Activated CD4-positive, CD25-positive, alpha-beta regulatory T cell (primary cell): ENCODE data around the gene DLST.

ENCODE experiments used
- DNase-seq, 4 experiments: peaks; one replicate each; lab custom pipeline; 2025; lab: John Stamatoyannopoulos, UW

The DLST gene

GRCh38 chr14:74896400-74896799 is 14.7 kb downstream of the DLST start:
- DNase-seq, result no peak

GRCh38 chr14:74897642-74898041 is 15.9 kb downstream of the DLST start:
- DNase-seq, result no peak

GRCh38 chr14:74898083-74898482 is 16.4 kb downstream of the DLST start:
- DNase-seq, result no peak

DNA sequence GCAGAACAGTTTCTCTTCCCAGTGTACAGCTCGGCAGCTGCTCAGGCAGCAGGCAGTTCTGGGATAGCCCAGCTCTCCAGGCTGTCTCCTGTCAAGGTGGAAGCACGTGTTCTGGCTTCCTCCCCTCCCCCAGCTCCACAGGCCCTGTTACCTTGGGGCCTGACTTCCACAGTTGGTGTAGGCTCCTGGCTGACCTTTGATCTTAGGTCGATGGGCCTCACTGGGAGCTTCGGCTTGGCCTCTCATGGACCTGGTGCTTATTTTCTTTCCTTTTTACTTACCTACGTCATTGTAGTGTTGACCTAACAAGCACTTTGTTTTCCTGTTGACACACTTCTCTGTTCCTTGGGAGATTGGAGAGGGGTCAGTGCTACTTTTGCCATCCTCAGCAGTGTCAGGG is 17.0 kb downstream of the DLST start:
- no peak for DNase-seq

GRCh38 chr14:74902941-74903705 is 21.4 kb downstream of the DLST start:
- no peak for DNase-seq

DNA sequence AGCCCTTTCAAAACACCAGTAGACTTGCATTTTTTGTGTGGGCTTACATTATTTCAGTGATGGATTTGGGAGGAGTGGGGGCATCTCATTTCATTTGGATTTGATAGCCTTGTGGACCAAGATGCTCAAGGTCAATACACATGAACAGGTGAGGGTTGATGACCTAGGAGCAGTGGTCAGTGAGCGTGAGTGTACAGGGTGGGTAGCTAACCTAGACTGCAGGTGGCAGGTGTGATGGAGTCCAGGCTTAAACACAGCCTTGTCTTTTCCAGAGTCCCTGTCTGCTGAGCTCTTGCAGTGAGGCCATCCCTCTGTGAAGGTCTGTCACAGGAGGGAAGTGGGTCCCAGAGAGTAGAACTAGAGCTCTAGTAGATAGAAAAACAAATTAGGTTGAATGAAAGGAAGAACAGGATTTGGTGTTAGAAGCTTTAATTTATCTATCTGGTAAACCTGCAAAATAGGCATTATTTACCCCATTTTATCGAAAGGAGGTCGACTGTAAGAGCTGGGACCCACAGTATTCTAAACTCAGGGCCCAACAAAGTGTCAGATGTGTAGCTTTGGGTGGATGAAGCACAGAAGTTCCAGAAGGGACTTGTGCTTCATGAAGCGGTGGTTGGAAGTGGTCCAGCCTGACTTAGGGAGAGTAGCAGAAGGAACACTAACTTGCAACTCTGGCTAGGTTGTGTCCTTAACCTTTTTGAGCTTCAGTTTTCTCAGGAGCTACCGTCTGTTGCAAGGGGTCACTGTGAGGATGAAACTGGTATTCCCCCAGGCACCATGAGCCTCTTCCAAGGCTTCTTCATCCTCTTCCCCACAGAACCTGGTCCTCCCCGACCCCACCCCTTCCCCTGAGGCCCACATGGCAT is 23.2 kb downstream of the DLST start:
- no peak for DNase-seq

DNA sequence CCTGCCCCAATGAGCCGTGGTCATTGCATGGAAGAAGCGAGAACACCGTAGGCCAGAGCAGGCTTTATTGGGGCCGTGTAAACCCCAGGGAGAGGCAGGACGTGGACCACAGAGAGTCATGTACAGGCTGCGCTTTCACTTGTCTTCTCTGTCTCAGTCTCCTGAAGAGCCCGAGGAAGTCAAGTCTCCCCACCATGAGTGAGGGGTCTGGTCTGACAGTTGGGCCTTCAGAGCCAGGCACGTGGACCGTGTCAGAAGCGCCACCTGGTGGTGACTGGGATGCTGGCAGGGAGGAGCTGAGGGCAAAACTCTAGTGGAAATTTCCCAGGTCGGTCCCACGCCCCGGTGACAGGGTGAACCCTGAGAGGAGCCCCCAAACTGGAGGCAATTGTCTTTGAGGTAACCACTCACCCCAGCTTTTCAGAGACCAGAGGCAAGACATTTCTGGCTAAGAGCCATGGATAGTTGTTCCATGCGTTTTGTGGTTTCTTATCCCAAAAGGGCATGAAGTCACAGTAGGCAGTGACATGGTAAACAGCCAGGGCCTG is 24.0 kb downstream of the DLST start:
- peak; percentile 62 to 79 (median 68) for DNase-seq

DNA sequence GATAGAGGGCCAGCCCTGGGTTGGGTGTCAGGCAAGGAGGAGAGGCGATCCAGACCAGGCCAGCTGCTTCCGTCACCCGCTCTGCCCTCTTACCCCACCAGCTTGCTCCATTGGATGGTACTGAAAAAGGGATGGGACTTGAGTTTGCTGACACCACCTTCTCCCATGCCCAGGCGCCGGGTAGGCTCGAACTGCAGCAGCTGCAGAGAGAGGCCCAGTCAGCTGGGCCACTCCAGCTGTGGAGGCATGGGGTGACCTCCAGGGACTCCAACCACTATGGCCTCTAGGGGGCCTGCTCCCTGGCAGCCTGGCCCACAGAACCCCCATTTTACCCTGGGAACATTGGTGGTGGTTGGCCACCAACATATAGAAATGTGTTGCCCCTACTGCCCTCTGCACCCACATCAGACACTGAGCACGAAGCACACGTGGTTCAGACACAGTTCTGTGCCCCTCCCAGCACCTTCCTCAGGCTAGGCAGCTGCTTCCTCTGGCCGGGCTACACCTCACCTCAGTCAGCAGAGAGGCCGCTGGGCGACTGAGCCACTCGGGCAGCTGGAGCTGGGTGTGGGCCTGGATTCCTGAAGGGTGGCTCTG is 25.3 kb downstream of the DLST start:
- DNase-seq, result no peak

GRCh38 chr14:74907744-74908143 is 26.0 kb downstream of the DLST start:
- no peak for DNase-seq

- no peak for DNase-seq
These were observed 27.2 kb downstream of the DLST start for GRCh38 chr14:74908861-74909341.

DNA sequence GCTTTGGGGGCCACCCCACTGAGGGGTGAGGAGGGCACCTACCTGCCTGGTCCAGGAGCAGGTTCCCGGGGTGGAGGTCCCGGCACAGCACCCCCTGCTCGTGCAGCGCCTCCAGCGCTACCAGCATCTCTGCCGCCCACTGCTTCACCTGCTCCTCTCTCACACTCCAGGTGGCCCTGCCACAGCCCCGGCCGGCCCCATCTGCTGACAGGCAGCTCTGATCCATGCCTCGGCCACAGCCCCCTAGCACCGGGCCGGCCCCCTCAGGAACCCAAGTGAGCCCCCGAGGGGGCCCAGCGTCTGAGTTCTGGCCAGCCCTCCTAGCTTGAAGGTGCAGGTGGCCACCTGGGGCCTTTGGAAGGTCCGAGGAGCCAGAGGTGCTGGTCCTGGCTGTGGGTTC is 27.8 kb downstream of the DLST start:
- DNase-seq, result no peak

- no peak for DNase-seq
These were observed 28.2 kb downstream of the DLST start for GRCh38 chr14:74909911-74910310.

GRCh38 chr14:74910556-74910955 is 28.8 kb downstream of the DLST start:
- no peak for DNase-seq

- no peak for DNase-seq
These were observed 29.5 kb downstream of the DLST start for GRCh38 chr14:74911221-74911620.

GRCh38 chr14:74911704-74912103 is 30.0 kb downstream of the DLST start:
- no peak for DNase-seq

GRCh38 chr14:74912111-74912510 is 30.4 kb downstream of the DLST start:
- DNase-seq, result no peak

- no peak for DNase-seq
These were observed 31.1 kb downstream of the DLST start for GRCh38 chr14:74912801-74913200.

GRCh38 chr14:74913393-74913910 is 31.7 kb downstream of the DLST start:
- DNase-seq, result no peak

- DNase-seq, result no peak
These were observed 32.4 kb downstream of the DLST start for GRCh38 chr14:74913986-74914573.

DNA sequence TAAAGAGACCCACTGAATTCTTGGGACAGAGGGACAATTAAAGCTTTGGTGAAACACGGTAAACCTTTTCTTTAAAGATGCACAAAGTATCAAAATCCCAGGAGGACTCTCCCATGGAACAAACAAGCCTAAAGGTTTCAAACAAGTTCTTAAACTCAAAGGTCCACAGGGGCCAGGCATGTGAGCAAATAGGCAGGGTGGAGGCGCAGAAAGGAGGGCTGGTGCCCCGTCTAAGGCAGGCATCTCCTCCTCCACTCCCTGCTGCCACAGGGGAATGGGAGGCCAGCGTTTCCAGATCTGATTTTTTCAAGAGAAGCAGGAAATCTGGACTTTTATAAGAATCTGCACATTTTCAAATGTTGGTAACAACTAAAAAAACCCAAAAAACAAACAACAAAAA is 33.7 kb downstream of the DLST start:
- DNase-seq, result no peak

DNA sequence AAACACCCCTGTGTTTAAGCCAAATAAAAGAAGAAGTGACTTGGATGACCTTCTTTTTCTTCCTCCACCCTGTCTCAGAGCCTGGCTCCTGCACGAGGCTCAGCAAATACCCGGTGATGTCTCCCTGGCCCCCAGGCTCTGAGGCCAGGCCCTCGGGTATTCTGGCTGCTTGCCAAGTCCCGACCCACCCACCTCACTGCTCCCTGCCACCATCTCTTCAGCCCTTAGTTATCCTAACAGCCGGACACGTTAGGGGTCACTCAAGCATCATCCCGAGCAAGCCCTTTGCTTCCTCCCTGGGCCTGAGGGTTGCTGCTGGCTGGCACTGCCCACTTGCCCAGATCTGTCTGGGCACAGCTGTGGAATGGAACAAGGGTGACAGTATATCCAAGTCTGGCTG is 34.1 kb downstream of the DLST start:
- DNase-seq, result no peak

DNA sequence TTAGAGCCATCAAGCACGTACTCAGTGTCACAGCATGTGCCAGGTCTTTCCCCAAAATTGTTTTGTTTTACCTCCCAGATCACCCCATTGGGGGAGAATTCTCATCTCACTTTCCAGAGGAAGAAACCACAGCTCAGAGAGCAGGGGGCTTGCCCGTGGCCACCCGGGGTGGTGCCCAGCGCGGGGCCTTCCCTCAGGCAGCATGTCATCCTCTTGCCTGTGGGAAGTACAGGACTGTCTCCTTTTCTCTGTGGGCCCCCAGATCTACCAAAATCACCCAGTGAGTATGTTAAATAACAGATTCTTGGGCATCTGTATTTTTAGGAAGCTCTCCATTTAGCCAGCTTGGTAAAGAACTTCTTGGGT is 35.4 kb downstream of the DLST start:
- DNase-seq, result no peak
